Left hindlimb (tissue), 1 donor: ENCODE results near the gene PLD6.
"Not testable (repeated sequence)": the region's sequence is repeated elsewhere in the genome, so short reads cannot be mapped to it uniquely, and the experiment has no call there.

Experiments
- DNase-seq: peaks from one replicate; pipeline ENCODE4 v3.0.0-alpha.2; 2018

PLD6 gene

DNA sequence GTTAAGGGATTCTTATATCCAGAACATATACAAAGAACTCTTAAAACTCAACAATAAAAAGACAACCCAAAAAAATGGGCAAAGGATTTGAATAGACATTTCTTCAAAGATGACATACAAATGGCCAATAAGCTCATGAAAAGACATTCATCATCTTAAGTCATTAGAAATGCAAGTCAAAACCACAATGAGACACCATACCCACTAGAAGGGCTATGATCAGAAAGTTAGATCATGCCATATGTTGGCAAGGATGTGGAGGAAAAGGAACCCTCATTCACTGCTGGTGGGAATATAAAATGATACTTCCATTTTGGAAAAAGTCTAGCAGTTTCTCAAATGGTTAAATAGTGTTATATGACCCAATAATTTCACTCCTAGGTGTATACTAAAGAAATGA is 9.4 kb downstream of the PLD6 start:
- DNase-seq: no peak

- not testable (repeated sequence) for DNase-seq
Measured at GRCh38 chr17:17195466-17195865, 10.7 kb downstream of the PLD6 start.

- no peak for DNase-seq
Measured at GRCh38 chr17:17191961-17192381, 14.2 kb downstream of the PLD6 start.

GRCh38 chr17:17191346-17191792 is 14.8 kb downstream of the PLD6 start:
- DNase-seq: no peak

DNA sequence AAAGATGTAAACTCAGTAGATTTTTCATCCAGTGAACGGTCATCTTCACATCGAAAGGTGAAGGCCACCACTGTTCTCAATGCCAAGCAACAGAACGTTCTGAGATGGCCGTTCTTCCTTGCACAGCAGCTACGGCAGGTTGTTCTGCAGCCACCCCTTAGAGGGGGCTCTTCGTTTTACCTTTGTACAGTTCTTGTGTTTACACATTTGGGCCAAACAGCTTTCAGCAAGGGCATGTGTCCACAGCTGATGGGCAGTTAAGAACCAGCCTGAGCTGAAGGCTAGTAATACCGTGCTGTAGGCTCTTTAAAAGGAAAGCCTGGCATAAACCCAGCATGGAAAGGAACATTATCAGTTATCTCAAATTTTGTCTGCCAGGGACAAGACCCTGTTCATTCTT is 15.9 kb downstream of the PLD6 start:
- DNase-seq: no peak

GRCh38 chr17:17189559-17189958 is 16.6 kb downstream of the PLD6 start:
- DNase-seq: no peak

- DNase-seq: no peak
Measured at GRCh38 chr17:17188586-17188985, 17.5 kb downstream of the PLD6 start.

DNA sequence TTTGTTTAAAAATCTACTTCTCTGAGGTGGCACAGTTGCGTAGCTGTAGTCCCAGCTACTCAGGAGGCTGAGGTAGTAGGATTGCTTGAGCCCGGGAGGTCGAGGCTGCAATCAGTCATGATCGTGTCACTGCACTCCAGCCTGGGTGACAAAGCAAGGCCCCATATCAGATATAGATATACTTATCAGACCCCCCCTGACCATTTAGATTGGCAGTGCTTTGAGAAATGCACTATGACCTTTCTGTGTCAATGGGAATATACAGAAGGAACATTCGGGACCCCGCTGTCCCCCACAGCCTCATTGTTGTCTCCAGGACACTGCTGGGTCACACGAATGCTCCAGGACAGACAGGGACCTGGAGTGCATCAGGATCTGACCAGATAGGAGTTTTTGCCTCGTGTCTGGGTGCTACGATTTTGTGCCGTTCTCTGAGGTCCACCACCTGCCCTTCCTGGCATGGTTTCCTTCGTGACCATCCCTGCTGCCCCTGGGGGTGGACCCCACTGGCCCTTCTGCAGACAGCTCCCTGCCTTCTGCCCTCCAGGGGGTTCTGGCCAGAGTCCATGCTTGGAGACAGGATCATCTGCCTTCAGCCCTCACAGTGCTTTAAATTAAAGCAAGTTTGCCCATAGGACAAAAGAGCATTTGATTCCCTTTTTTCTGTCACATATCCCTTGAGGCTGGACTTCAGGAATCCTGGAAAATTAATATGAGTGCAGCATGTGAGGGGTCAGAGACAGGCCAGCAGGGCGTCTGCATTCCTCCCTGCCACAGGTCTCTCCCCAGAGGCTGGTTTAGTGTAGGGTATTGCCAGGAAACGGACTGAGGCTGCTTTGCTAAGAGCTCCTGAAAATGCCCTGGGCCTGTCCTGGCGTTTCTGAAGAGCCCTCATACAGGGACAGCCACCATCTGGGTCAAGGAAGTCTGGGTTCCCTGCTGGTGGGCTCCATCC is 19.3 kb downstream of the PLD6 start:
- no peak for DNase-seq

GRCh38 chr17:17186051-17186450 is 20.1 kb downstream of the PLD6 start:
- DNase-seq: no peak

DNA sequence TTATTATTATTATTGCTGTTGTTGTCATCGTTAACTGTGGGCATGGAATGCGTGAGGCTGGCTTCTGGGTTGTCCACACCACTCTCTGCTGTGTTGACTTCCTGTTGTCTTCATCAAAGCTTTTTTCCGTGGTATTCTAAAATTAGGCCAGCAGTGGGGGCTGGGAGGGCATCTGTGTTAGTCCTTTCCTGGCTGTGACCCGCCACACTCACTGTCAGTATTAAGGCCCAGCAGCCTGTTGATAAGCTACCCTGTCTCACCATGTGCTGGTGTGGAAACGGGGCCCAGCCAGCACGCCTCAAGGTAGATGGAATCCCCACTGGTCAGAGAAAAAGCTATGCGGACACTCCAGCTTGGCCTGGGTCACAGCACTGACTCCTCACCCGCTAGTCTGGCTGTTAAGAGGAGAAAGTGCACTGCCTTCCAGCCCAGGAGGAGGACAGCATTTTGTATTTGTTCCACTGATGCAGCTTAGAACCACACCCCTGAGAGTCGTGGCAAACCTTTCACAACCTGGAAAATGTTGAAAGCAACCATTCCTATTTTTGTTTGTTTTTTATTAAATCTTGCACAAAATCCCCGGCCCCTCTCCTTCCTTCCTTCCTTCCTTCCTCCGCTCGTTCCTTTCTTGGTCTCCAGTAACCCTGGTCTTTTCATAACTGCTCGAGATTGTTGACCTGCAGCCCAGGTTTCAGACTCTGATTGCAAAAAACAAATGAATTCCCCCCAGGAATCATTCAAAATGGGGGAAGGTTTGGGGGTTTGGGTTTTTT is 21.0 kb downstream of the PLD6 start:
- not testable (repeated sequence) for DNase-seq

GRCh38 chr17:17183744-17184143 is 22.4 kb downstream of the PLD6 start:
- no peak for DNase-seq

DNA sequence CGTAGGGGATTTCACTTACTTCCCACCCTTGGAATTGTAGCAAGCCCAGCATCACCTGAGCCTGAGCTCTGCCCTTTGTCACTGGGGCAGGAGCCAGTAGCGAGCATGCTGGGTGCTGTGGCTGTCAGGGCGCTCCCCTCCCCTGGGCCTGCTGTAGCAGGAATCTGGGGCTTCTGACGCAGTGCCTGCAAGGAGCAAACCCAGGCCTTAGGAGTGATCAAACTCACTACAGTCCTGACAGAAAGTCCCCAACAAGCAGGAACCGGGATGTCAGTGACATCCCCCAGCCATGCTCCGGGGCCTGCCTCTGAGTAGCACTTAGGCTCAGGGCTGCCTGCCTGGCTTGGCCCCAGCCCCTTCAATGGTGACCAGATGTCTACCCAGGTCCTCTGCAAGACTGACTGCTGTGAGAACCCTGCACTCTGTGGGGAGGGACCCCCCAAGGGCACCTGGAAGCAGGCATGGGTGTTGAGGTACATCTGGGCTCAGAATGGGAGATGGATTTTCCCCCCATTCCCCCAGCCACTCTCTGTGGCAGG is 23.5 kb downstream of the PLD6 start:
- peak; percentile 17 for DNase-seq

DNA sequence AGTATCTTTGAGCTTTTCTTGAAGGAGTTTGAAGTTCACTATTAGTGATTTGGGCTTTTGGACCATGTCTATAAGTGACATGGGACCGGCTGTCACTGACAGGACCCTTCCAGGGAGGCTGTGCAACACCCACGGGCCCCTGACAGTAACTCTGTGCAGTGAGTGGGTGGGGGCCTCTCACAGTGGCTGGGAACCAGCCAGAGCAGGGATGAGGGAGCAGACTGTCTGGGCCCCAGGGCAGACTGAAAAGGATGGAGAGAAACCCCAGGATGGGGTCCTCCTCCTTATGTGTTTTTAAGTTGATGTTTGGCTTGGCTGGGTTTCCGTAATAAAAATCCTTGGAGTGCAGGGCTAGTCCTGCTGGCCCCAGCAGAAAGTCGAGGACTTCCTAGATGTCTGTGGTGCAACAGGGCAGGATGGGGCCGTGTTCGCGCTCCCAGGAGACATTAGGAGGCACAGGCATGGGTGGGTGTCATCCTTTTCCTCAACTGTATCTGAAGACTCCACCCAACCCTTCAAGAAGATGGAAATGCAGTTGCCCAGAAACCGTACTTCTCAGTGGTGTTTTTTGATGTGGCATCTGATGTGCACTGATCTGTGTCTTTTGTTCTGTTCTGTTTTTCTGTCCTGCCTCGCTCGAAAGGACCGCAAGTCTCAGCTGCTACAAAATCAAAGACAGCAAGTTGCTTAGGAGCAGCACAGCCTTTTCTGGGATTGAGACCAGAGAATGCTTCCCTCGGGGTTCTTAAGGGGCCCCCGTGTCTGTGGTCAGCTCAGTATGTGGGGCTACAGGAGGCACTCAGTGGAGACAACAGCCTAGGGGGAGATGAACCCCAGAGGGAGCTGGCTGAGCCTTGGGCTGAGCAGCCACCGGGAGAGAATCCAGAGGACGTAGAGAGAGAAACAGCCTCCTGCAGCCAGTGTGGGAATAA is 24.2 kb downstream of the PLD6 start:
- peak; percentile 30 for DNase-seq

GRCh38 chr17:17180741-17181525 is 25.2 kb downstream of the PLD6 start:
- peak; percentile 20 for DNase-seq

DNA sequence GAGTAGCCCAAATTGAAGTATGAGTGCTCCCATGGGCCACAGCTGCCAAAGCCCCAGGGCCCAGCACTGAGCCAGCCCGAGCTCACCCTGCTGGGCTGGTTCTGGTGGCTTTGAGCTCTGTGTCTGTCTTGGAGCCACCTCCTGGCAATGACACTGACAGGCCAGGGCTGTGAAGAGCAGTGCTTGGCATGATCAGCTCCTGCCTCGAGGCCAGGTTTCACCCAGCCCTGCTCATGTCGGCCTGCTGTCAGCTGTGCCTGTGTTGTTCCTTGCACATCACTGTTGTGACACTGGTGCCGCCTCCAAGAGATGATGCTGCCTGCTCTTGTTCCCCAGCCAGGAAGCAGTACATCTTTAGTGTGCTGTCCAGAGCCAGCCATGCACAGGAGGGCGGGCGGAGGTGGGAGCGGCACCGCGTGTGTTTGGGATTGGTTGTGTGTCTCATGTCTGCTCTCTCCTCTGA is 26.0 kb downstream of the PLD6 start:
- DNase-seq: peak; percentile 22

- no peak for DNase-seq
Measured at GRCh38 chr17:17179371-17179827, 26.7 kb downstream of the PLD6 start.

DNA sequence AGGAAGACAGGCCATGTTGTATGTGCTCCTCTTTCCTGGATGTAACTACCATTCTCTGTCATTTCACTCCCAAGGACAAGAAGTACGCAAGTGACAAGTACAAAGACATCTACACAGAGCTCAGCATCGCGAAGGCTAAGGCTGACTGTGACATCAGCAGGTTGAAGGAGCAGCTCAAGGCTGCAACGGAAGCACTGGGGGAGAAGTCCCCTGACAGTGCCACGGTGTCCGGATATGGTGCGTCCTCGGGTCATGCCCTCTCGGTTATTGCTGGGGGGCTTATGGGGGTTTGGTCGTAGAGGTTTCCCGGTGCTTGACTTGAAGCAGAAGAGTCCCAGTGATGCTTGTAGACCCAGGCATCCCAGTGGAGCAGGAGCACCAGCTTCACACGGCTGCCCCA is 29.0 kb downstream of the PLD6 start:
- peak; percentile 8 for DNase-seq

DNA sequence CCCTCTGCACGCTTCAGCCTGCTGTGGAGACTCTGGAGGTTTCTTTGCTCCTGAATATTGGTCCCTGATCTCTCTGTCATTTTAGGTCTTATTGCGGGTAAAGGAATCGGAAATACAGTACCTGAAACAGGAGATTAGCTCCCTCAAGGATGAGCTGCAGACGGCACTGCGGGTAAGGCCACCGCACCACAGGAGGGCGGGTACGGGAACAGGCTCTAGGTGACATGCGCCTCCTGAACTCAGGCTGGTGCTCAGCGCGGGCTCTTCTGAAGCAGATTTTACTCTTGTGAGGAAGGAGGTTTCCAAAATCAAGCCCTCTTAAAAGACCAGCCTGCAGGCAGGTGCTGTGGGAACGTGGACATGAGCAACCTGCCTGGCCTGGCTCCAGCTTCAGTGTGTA is 29.8 kb downstream of the PLD6 start:
- DNase-seq: peak; percentile 7

- peak; percentile 8 for DNase-seq
Measured at GRCh38 chr17:17175917-17176316, 30.2 kb downstream of the PLD6 start.

DNA sequence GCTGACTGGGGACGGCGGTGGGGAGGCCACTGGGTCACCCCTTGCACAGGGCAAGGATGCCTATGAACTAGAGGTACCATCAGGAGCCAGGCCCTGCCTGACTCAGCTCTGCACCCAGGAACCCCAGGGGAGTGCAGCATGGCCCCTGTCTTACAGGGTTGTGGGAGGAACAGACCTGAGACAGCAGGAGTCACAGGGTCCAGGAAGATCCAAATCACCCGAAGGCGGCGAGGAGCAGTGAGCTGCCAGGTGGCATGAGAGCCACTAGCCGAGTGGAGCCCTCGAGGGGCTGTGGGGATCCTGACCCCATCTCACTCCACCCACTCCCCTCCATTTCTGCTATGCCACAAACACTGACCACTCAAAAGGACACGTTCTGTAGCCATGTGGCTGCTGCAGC is 30.8 kb downstream of the PLD6 start:
- peak; percentile 5 for DNase-seq

GRCh38 chr17:17173921-17174320 is 32.2 kb downstream of the PLD6 start:
- peak; percentile 22 for DNase-seq
